A549 (cell line): ENCODE results near the gene RIN1. TPM values are rescaled to one million over a fixed set of nuclear protein-coding genes. Genes with fewer than 3 reads are reported as not detected.

ENCODE experiments used
- ATAC-seq, 2 experiments: fragments of 200-7000 bp in 1 of 2; fragments of >200 bp in 1 of 2; cut with Nextera tagmentation in 1 of 2; cut with Tn5 transposase in 1 of 2; 3 replicates each; pipeline versions ENCODE4 v1.8.0 to v1.9.1; 2018 to 2020; ENCODE audit warnings: mild to moderate bottlenecking in 1 of 2, moderate library complexity in 1 of 2
- CTCF ChIA-PET: fragments of 300-600 bp; sonication (Branson Sonifier 250); formaldehyde crosslinking; extraction: SDS; loops from one replicate; lab custom pipeline; 2021; ENCODE audit warnings: antibody characterized with exemption, inconsistent platforms; lab: Yijun Ruan, JAX
- POLR2A ChIA-PET: fragments of 350-600 bp; formaldehyde crosslinking; extraction: SDS; loops from one replicate; lab custom pipeline; 2021; ENCODE audit warnings: antibody characterized with exemption, inconsistent platforms; lab: Yijun Ruan, JAX
- DNase-seq, 2 experiments: peaks; one replicate each; pipeline versions ENCODE4 v3.0.0 to v3.0.0-alpha.2; 2011 to 2016; ENCODE audit warnings: low read depth in 1 of 2, low spot score in 1 of 2
- FAIRE-seq: peaks from 2 replicates; lab custom pipeline; 2011; peaks lifted over from hg19 to GRCh38; lab: Jason Lieb, UNC
- H3K27ac ChIP-seq, 2 experiments: fragments of >200 bp; sonication (Bioruptor Twin); formaldehyde crosslinking; 3 replicates each; pipeline ENCODE4 v1.5.1; 2016 to 2017
- H3K4me1 ChIP-seq: fragments of >200 bp; sonication (Bioruptor Twin); formaldehyde crosslinking; 3 replicates; pipeline ENCODE4 v1.6.1; 2016
- H3K4me2 ChIP-seq: fragments of >200 bp; sonication (Bioruptor Twin); formaldehyde crosslinking; 3 replicates; pipeline ENCODE4 v1.6.1; 2016
- H3K4me3 ChIP-seq: fragments of >200 bp; sonication (Bioruptor Twin); formaldehyde crosslinking; 3 replicates; pipeline ENCODE4 v1.5.1; 2016
- H3K9me3 ChIP-seq: fragments of >200 bp; sonication (Bioruptor Twin); formaldehyde crosslinking; 3 replicates; pipeline ENCODE4 v1.6.1; 2016
- BCL3 ChIP-seq: fragments of >200 bp; sonication (Bioruptor Twin); formaldehyde crosslinking; IDR thresholded peaks from 3 replicates; pipeline ENCODE4 v1.6.1; 2016
- CEBPB ChIP-seq, 2 experiments: fragments of >200 bp in 1 of 2; sonication (Bioruptor Twin) in 1 of 2; formaldehyde crosslinking in 1 of 2; IDR thresholded peaks; 2 replicates each; pipeline ENCODE4 v1.6.1; 2012 to 2016
- CHD2 ChIP-seq: fragments of 150-350 bp; IDR thresholded peaks from 2 replicates; pipeline ENCODE4 v1.6.1; 2014; ENCODE audit warnings: low read length; ENCODE audit not compliant: partially characterized antibody
- CTCF ChIP-seq: fragments of >200 bp; sonication (Bioruptor Twin); formaldehyde crosslinking; IDR thresholded peaks from 3 replicates; pipeline ENCODE4 v1.5.1; 2016
- EHMT2 ChIP-seq: fragments of 200-600 bp; sonication (generic); IDR thresholded peaks from 2 replicates; pipeline ENCODE4 v1.6.1; 2016; ENCODE audit warnings: antibody characterized with exemption, low read depth, mild to moderate bottlenecking, moderate library complexity
- ESRRA ChIP-seq: fragments of 150-350 bp; IDR thresholded peaks from 2 replicates; pipeline ENCODE4 v1.6.1; 2014; ENCODE audit warnings: mild to moderate bottlenecking, low read length, borderline replicate concordance
- FOSB ChIP-seq: fragments of 250-450 bp; sonication (Bioruptor Pico); IDR thresholded peaks from 2 replicates; pipeline ENCODE4 v1.5.0; 2020; ENCODE audit warnings: mild to moderate bottlenecking, moderate library complexity
- FOXS1 ChIP-seq: fragments of 250-450 bp; sonication (Bioruptor Pico); IDR thresholded peaks from 2 replicates; pipeline ENCODE4 v1.5.0; 2020; ENCODE audit warnings: mild to moderate bottlenecking, moderate library complexity
- HDAC2 ChIP-seq: fragments of 200-600 bp; sonication (generic); IDR thresholded peaks from 2 replicates; pipeline ENCODE4 v1.6.1; 2016
- HES2 ChIP-seq: fragments of >200 bp; sonication (Bioruptor Twin); formaldehyde crosslinking; IDR thresholded peaks from 2 replicates; pipeline ENCODE4 v1.6.1; 2016
- HOXA7 ChIP-seq: fragments of 250-450 bp; sonication (Bioruptor Pico); IDR thresholded peaks from 2 replicates; pipeline ENCODE4 v1.5.0; 2020; ENCODE audit warnings: mild to moderate bottlenecking, moderate library complexity
- HOXB13 ChIP-seq: fragments of 250-450 bp; sonication (Bioruptor Pico); IDR thresholded peaks from 2 replicates; pipeline ENCODE4 v1.5.0; 2020; ENCODE audit warnings: low read depth, mild to moderate bottlenecking, moderate library complexity
- MAX ChIP-seq: IDR thresholded peaks from 2 replicates; pipeline ENCODE4 v1.6.1; 2012
- NR3C1 ChIP-seq: fragments of >200 bp; sonication (Bioruptor Twin); formaldehyde crosslinking; IDR thresholded peaks from 3 replicates; pipeline ENCODE4 v1.6.1; 2017
- POLR2A ChIP-seq: IDR thresholded peaks from 2 replicates; pipeline ENCODE4 v1.6.1; 2012; ENCODE audit warnings: mild to moderate bottlenecking, low read length
- ZNF302 ChIP-seq: fragments of 250-450 bp; sonication (Bioruptor Pico); IDR thresholded peaks from 2 replicates; pipeline ENCODE4 v1.9.0; 2021; ENCODE audit warnings: inconsistent platforms, mild to moderate bottlenecking, moderate library complexity
- WGBS: methylation state at CpG from one replicate; pipeline ENCODE4 v1.1.6; 2017; ENCODE audit errors: missing lambda C conversion rate; 5-methylcytosine and 5-hydroxymethylcytosine counted together
- polyA plus RNA-seq, 4 experiments: library from polyadenylated mRNA; depleted of rRNA in 3 of 4; stranded (reverse); fragments of >200 nt; fragmentation: RNase III in 1 of 4; extraction: RNeasy Plus Mini Kit Qiagen cat#74134 plus additional on column Dnase treatment in 1 of 4; gene quantifications; 2 replicates in 3 of 4; 3 replicates in 1 of 4; pipeline ENCODE4 v1.2.3, GENCODE V29; 2011 to 2017
- TF ChIP-seq, protein P1 (sequence below): fragments of 250-450 bp; sonication (Bioruptor Pico); IDR thresholded peaks from 2 replicates; pipeline ENCODE4 v1.5.0; 2020; ENCODE audit warnings: low read depth, mild to moderate bottlenecking, moderate library complexity

RIN1 gene
- polyA plus RNA-seq, 2 of the 4 experiments (the other 2 are of a cell fraction): 2.0 to 9.3 TPM

DNA sequence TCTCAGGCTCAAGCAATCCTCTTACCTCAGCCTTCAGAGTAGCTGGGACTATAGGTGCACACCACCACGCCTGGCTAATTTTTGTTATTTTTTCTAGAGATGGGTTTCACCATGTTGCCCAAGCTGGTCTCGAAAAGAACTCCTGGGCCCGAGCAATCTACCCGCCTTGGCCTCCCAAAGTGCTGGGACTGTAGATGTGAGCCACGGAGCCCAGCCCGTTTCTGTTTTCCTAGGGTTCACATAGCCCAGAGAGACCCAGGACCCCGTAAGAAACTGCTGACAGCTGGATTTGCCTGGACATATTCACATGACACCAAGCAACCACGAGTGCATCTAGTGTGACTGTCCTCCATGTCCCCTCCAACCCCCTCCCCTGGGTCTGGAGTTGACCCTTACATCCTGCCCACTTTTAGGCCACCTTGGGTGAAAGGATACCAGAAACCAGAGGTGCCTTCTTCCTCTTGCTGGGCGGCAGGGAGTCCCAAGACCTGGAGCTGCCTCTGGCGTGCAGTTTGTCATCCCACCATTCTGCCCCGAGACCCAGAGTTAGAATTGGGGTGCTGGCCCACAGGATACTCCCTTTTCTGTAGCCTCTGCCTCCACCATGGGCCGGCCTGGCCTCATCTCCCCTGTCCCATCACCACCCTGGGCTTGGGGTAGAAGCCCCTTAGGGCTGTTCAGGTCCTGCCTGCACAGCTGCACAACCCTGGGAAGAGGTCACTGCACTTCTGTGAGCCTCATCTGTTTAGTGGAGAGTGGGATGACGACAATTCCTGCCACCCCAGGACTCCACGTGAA, 3.7 kb upstream of the RIN1 start:
- 84% methylated on average over 13 of the region's 14 CpGs for WGBS
- ATAC-seq: no peak
- no peak for FAIRE-seq
- Histone ChIP-seq H3K9me3 (no peaks in the 10 kb centered on the region), H3K4me1 (peaks cover 37% of the 10 kb centered on the region), H3K4me2 (no peak overlapping the region), H3K4me3 (no peak overlapping the region), H3K27ac (no peak overlapping the region)
- TF ChIP-seq FOXS1 (CRISPR knock-in tag) (no peak), HDAC2 (no peak), HES2 (no peak)
- ChIA-PET POLR2A (no interaction called here), CTCF (interaction anchor here (0.9 to 4.2 kb wide), 10 partner anchors 10 to 118 kb away, joined by 3 to 44 read pairs (median 4); partner anchors contain the start of gene TMEM151A)
- no peak for DNase-seq

- no peak overlapping the region for H3K4me2 ChIP-seq
- ChIA-PET CTCF (interaction anchor here (1.2 to 4.2 kb wide), 6 partner anchors 9 to 117 kb away, joined by 3 to 44 read pairs (median 10); no protein-coding TSS in a partner anchor), POLR2A (no interaction called here)
- TF ChIP-seq CTCF (no peak), MAX (no peak), BCL3 (no peak), EHMT2 (no peak), POLR2A (no peak), CEBPB (IDR thresholded peaks at IDR 0.05) (no peak), HOXA7 (no peak), FOSB (CRISPR knock-in tag) (no peak), FOXS1 (CRISPR knock-in tag) (no peak), ESRRA (no peak), ZNF302 (no peak), HOXB13 (CRISPR knock-in tag) (no peak), NR3C1 (no peak), HES2 (no peak), HDAC2 (no peak), CHD2 (no peak)
- TF ChIP-seq, protein P1, sequence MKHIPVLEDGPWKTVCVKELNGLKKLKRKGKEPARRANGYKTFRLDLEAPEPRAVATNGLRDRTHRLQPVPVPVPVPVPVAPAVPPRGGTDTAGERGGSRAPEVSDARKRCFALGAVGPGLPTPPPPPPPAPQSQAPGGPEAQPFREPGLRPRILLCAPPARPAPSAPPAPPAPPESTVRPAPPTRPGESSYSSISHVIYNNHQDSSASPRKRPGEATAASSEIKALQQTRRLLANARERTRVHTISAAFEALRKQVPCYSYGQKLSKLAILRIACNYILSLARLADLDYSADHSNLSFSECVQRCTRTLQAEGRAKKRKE (CRISPR knock-in tag): no peak
- WGBS: 95% methylated on average over 3 of the region's 6 CpGs
- DNase-seq (no peak), FAIRE-seq (no peak), ATAC-seq (no peak)
- H3K27ac ChIP-seq: no peak overlapping the region
- no peak overlapping the region for H3K4me3 ChIP-seq
- no peaks in the 10 kb centered on the region for H3K9me3 ChIP-seq
- peaks cover 37% of the 10 kb centered on the region for H3K4me1 ChIP-seq
These were observed 3.0 kb upstream of the RIN1 start for GRCh38 chr11:66339162-66339675.
